HepG2 (cell line): ENCODE data around the gene ACE. TPM values are rescaled to one million over a fixed set of nuclear protein-coding genes. Genes with fewer than 3 reads are reported as not detected.

Experiments used
- E2F5 ChIP-seq: sonication (generic); formaldehyde crosslinking; conservative IDR thresholded peaks from 2 replicates; pipeline ENCODE4 v1.4.0; 2020; ENCODE audit warnings: missing genetic modification reagents
- HMG20A ChIP-seq: IDR thresholded peaks from 2 replicates; pipeline ENCODE4 v1.6.1; 2016; ENCODE audit warnings: borderline replicate concordance
- KDM2A ChIP-seq: sonication (generic); formaldehyde crosslinking; IDR thresholded peaks from 2 replicates; pipeline ENCODE4 v1.4.0; 2020; ENCODE audit warnings: low read depth, missing genetic modification reagents, borderline replicate concordance
- MAX ChIP-seq: IDR thresholded peaks from 2 replicates; pipeline ENCODE4 v1.6.1; 2012; ENCODE audit warnings: inconsistent platforms
- MED1 ChIP-seq: sonication (generic); formaldehyde crosslinking; IDR thresholded peaks from 2 replicates; pipeline ENCODE4 v1.4.0; 2020; ENCODE audit warnings: missing genetic modification reagents
- MEIS1 ChIP-seq: sonication (generic); formaldehyde crosslinking; IDR thresholded peaks from 2 replicates; pipeline ENCODE4 v1.9.0; 2021; ENCODE audit warnings: mild to moderate bottlenecking, missing genetic modification reagents, moderate library complexity, borderline replicate concordance
- NCOA1 ChIP-seq: sonication (generic); formaldehyde crosslinking; IDR thresholded peaks from 2 replicates; pipeline ENCODE4 v1.9.0; 2021; ENCODE audit warnings: missing genetic modification reagents
- NR2F6 ChIP-seq, 2 experiments: IDR thresholded peaks; 2 replicates each; pipeline ENCODE4 v1.6.1; 2016; ENCODE audit warnings: antibody characterized with exemption in 1 of 2, mild to moderate bottlenecking in 1 of 2
- PRDM10 ChIP-seq: sonication (generic); formaldehyde crosslinking; IDR thresholded peaks from 2 replicates; pipeline ENCODE4 v1.4.0; 2020; ENCODE audit warnings: low read depth, missing genetic modification reagents
- TBX3 ChIP-seq: fragments of 450-650 bp; IDR thresholded peaks from 2 replicates; pipeline ENCODE4 v1.6.1; 2017; ENCODE audit warnings: antibody characterized with exemption, mild to moderate bottlenecking, inconsistent platforms, borderline replicate concordance
- THAP9 ChIP-seq: sonication (generic); formaldehyde crosslinking; IDR thresholded peaks from 2 replicates; pipeline ENCODE4; 2020; ENCODE audit warnings: missing genetic modification reagents, mild to moderate bottlenecking, borderline replicate concordance
- ZFP91 ChIP-seq: sonication (generic); formaldehyde crosslinking; IDR thresholded peaks from 2 replicates; pipeline ENCODE4 v1.9.0; 2022; ENCODE audit warnings: missing genetic modification reagents, mild to moderate bottlenecking, borderline replicate concordance
- ZMYM3 ChIP-seq: sonication (generic); formaldehyde crosslinking; IDR thresholded peaks from 2 replicates; pipeline ENCODE4 v1.5.1; 2020; ENCODE audit warnings: mild to moderate bottlenecking, missing genetic modification reagents
- ZNF292 ChIP-seq: sonication (generic); formaldehyde crosslinking; IDR thresholded peaks from 2 replicates; pipeline ENCODE4 v1.8.1; 2022; ENCODE audit warnings: mild to moderate bottlenecking, low read depth, missing genetic modification reagents, borderline replicate concordance
- ZNF350 ChIP-seq: sonication (generic); formaldehyde crosslinking; IDR thresholded peaks from 2 replicates; pipeline ENCODE4 v1.4.0; 2020; ENCODE audit warnings: mild to moderate bottlenecking, low read depth, missing genetic modification reagents, borderline replicate concordance
- ZNF773 ChIP-seq: sonication (generic); formaldehyde crosslinking; IDR thresholded peaks from 2 replicates; pipeline ENCODE4 v1.4.0; 2020; ENCODE audit warnings: missing genetic modification reagents, borderline replicate concordance
- ZNF878 ChIP-seq: sonication (generic); formaldehyde crosslinking; IDR thresholded peaks from 2 replicates; pipeline ENCODE4 v1.8.1; 2023; ENCODE audit warnings: mild to moderate bottlenecking, missing genetic modification reagents, moderate library complexity
- polyA plus RNA-seq, 8 experiments: library from polyadenylated mRNA; depleted of rRNA in 3 of 8; stranded (reverse) in 7 of 8; unstranded in 1 of 8; fragments of >200 nt; fragmentation: Illumina TruSeq in 4 of 8; extraction: Trizol in 4 of 8; gene quantifications; 2 replicates each; pipeline versions ENCODE4 v1.2.1 to v1.2.3, GENCODE V29; 2011 to 2016; ENCODE audit warnings: low read depth in 4 of 8, missing spikeins in 1 of 8, mixed read lengths in 1 of 8; ENCODE audit not compliant: insufficient read depth in 1 of 8
- total RNA-seq, 5 experiments: library from RNA; depleted of rRNA; stranded (reverse); fragments of >200 nt; fragmentation: Illumina TruSeq; extraction: Trizol; gene quantifications; 2 replicates each; pipeline ENCODE4 v1.2.3, GENCODE V29; 2016; ENCODE audit warnings: low read depth in 1 of 5

Gene ACE
- total and polyA plus RNA-seq, 2 of the 13 experiments (the other 11 are each of a cell fraction or from before 2014, with no cell fraction given): 0.08 to 0.13 TPM

- TF ChIP-seq ZFP91 (CRISPR knock-in tag): peak; percentile 74
- TF ChIP-seq HMG20A: peak; percentile 94; the same call in 1 of the 2 replicates
- peak; percentile 68; the same call in 1 of the 2 replicates for TF ChIP-seq THAP9 (CRISPR knock-in tag)
- TF ChIP-seq ZNF350 (CRISPR knock-in tag): peak; percentile 93; the same call in 1 of the 2 replicates
- TF ChIP-seq ZNF292 (CRISPR knock-in tag): peak; percentile 91; the same call in 1 of the 2 replicates
- peak; percentile 37; the same call in 1 of the 2 replicates for TF ChIP-seq MAX
- no peak for TF ChIP-seq ZNF773 (CRISPR knock-in tag)
- TF ChIP-seq ZMYM3 (CRISPR knock-in tag): peak; percentile 91
- peak; percentile 91; the same call in 1 of the 2 replicates for TF ChIP-seq TBX3
- no peak for TF ChIP-seq E2F5 (CRISPR knock-in tag)
- TF ChIP-seq MEIS1 (CRISPR knock-in tag): no peak
- no peak for TF ChIP-seq PRDM10 (CRISPR knock-in tag)
- TF ChIP-seq ZNF878 (CRISPR knock-in tag): peak; percentile 87
- peak; percentile 93 for TF ChIP-seq MED1 (CRISPR knock-in tag)
- peak; percentile 88 for TF ChIP-seq KDM2A (CRISPR knock-in tag)
- TF ChIP-seq NCOA1: peak; percentile 67; the same call in 1 of the 2 replicates
- peak; percentile 72 for TF ChIP-seq NR2F6 (IDR thresholded peaks at IDR 0.05)
- TF ChIP-seq NR2F6 (CRISPR knock-in tag; IDR thresholded peaks at IDR 0.05): peak; percentile 84
Measured at GRCh38 chr17:63519972-63520882, 43.4 kb downstream of the ACE start (continued).
